LNCaP clone FGC (cell line): ENCODE data around the gene RCN2.

Source experiments
- DNase-seq: peaks from one replicate; pipeline ENCODE4 v3.0.0-alpha.2; 2011; ENCODE audit warnings: low read depth
- H3K4me3 ChIP-seq: 2 replicates; pipeline ENCODE4 v1.5.1; 2011; ENCODE audit warnings: mild to moderate bottlenecking, low read depth, low read length, control low read depth
- TF ChIP-seq, protein P1 (sequence below): IDR thresholded peaks from 2 replicates; pipeline ENCODE4 v1.5.1; 2012; ENCODE audit warnings: mild to moderate bottlenecking; ENCODE audit not compliant: control insufficient read depth, insufficient read depth; ENCODE audit errors: extremely low read depth

RCN2 gene

DNA sequence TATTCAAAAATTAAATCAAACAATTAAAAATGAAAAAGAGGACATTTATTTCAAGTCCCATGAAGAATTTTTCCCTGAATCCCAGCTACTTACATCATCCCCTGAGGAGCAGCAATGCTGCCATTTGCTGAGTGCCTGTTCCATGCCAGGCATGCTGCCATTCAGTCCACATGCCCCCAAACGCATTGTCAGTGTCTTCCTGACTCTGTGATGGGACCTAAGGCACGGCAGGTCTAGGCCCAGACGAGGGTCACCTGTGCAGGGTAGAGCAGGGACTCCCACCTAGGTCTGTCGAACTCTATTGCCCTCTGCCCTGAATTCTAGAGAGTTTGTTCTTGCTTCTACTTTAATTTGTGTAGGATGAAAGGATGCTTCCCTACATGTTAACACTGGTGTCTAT lies 70.4 kb downstream of the RCN2 start:
- DNase-seq: no peak
- no peak overlapping the region for H3K4me3 ChIP-seq
- TF ChIP-seq, protein P1, sequence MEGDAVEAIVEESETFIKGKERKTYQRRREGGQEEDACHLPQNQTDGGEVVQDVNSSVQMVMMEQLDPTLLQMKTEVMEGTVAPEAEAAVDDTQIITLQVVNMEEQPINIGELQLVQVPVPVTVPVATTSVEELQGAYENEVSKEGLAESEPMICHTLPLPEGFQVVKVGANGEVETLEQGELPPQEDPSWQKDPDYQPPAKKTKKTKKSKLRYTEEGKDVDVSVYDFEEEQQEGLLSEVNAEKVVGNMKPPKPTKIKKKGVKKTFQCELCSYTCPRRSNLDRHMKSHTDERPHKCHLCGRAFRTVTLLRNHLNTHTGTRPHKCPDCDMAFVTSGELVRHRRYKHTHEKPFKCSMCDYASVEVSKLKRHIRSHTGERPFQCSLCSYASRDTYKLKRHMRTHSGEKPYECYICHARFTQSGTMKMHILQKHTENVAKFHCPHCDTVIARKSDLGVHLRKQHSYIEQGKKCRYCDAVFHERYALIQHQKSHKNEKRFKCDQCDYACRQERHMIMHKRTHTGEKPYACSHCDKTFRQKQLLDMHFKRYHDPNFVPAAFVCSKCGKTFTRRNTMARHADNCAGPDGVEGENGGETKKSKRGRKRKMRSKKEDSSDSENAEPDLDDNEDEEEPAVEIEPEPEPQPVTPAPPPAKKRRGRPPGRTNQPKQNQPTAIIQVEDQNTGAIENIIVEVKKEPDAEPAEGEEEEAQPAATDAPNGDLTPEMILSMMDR: no peak

DNA sequence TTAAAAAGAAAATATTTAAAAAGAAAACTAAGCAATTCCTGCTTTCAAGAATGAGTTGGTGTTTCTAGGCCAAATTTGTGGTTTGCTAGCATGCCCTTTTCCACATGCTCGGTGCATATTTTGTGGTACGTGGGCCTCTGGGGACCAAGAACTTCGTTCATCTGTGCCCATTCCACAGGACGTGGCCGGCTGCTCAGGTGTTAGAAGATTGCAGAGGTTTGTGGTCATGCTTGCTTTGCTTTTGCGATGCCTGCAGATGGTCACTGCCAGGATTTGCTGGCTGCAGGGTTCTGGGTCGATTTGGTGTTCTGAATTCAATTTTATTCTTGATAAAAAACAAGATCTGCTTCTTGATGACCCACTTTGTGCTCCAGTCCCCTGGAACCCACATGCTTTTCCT lies 70.9 kb downstream of the RCN2 start:
- DNase-seq: no peak
- H3K4me3 ChIP-seq: no peak overlapping the region
- TF ChIP-seq, protein P1: no peak

DNA sequence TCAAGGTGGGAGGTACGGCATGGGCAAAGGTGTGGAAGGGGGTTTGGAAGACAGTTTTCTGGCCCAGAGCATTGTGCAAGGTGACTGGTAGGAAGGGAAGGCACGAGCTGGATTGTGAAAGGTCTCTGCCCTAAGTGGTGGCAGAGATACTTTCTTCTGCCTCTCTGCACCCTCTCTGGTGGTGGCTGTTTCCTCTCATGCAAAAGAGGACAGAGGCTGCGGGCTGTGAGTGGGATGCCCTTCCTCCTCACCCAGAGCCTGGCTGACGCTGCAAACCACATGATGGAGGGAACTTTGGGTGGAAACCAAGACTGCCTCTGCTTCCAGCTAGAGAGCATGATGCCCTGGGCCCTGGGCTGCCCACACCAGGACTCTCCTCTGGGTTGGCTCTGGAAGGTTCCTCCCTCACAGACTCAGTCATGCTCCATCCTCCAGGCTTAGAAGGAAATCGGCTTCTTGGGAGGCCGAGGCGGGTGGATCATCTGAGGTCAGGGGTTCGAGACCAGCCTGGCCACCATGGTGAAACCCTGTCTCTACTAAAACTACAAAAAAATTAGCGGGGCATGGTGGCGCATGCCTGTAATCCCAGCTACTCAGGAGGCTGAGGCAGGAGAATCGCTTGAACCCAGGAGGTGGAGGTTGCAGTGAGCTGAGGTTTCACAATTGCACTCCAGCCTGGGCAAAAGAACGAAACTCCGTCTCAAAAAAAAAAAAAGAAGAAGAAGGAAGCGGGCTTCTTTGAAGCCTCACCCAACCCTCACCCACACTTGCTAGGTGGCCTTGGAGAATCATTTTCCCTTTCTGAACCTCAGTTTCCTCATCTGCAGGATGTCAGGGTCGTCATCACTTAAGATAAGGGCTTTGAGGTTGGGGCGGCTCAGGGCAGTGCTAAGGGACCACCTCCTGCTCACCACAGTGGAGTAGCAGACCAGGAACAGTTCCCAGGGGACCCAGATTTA lies 71.7 kb downstream of the RCN2 start:
- DNase-seq: no peak
- TF ChIP-seq, protein P1: no peak
- H3K4me3 ChIP-seq: no peak overlapping the region
